IMR-90 (cell line): ENCODE results near the gene CPNE1. TPM values are rescaled to one million over a fixed set of nuclear protein-coding genes. Genes with fewer than 3 reads are reported as not detected.

ENCODE experiments used
- ATAC-seq: fragments of 200-7000 bp; cut with Tn5 transposase; 2 replicates; pipeline ENCODE4 v1.9.1; 2020; ENCODE audit warnings: low read depth, mild to moderate bottlenecking, moderate library complexity
- BruUV-seq: library from RNA; stranded (reverse); fragments of 400-500 nt; replicated peaks from 2 replicates; lab custom pipeline; 2021; lab: Mats Ljungman, UMichigan
- CTCF ChIA-PET: fragments of 300-600 bp; formaldehyde crosslinking; extraction: SDS; loops from one replicate; lab custom pipeline; 2021; ENCODE audit warnings: antibody characterized with exemption; lab: Yijun Ruan, JAX
- POLR2A ChIA-PET: fragments of 300-600 bp; sonication (Branson Sonifier 250); formaldehyde crosslinking; loops from one replicate; lab custom pipeline; 2022; ENCODE audit warnings: antibody characterized with exemption; ENCODE audit not compliant: unreplicated experiment; lab: Charles Lee
- DNase-seq: peaks from one replicate; pipeline ENCODE4 v3.0.0; 2013
- H2AFZ ChIP-seq: replicated peaks from 2 replicates; pipeline ENCODE3; 2013; ENCODE audit warnings: low read length, mild to moderate bottlenecking; ENCODE audit not compliant: poor library complexity
- H2AK5ac ChIP-seq: 2 replicates; pipeline ENCODE4 v1.6.1; 2013; ENCODE audit warnings: low read depth, low read length, inconsistent platforms
- H2AK9ac ChIP-seq: replicated peaks from 2 replicates; pipeline ENCODE3; 2013; ENCODE audit warnings: mild to moderate bottlenecking, low read depth, low read length, moderate library complexity; ENCODE audit not compliant: poor library complexity
- H2BK120ac ChIP-seq: 2 replicates; pipeline ENCODE4 v1.6.1; 2013; ENCODE audit warnings: low read depth, low read length, inconsistent platforms
- H2BK15ac ChIP-seq: 3 replicates; pipeline ENCODE4 v1.6.1; 2013; ENCODE audit warnings: low read depth, low read length, inconsistent platforms
- H2BK20ac ChIP-seq: 2 replicates; pipeline ENCODE4 v1.6.1; 2013; ENCODE audit warnings: low read depth, mild to moderate bottlenecking, inconsistent platforms, low read length, moderate library complexity
- H2BK5ac ChIP-seq: 2 replicates; pipeline ENCODE4 v1.6.1; 2013; ENCODE audit warnings: mild to moderate bottlenecking, low read depth, low read length, inconsistent platforms; ENCODE audit not compliant: poor library complexity, severe bottlenecking
- H3K14ac ChIP-seq: replicated peaks from 2 replicates; pipeline ENCODE4 v1.6.1; 2013; ENCODE audit warnings: low read depth, low read length, inconsistent platforms
- H3K18ac ChIP-seq: 2 replicates; pipeline ENCODE4 v1.6.1; 2013; ENCODE audit warnings: low read depth, low read length, control low read depth
- H3K23ac ChIP-seq: 2 replicates; pipeline ENCODE4 v1.6.1; 2013; ENCODE audit warnings: low read depth, low read length, inconsistent platforms
- H3K27ac ChIP-seq: 2 replicates; pipeline ENCODE4 v1.5.1; 2013; ENCODE audit warnings: mild to moderate bottlenecking, control low read depth, low read length; ENCODE audit not compliant: insufficient read depth
- H3K27me3 ChIP-seq: 2 replicates; pipeline ENCODE4 v1.6.1; 2013; ENCODE audit warnings: low read length; ENCODE audit not compliant: control insufficient read depth, insufficient read depth
- H3K36me3 ChIP-seq: 2 replicates; pipeline ENCODE4 v1.6.1; 2013; ENCODE audit warnings: low read length, mixed read lengths; ENCODE audit not compliant: control insufficient read depth, insufficient read depth
- H3K4ac ChIP-seq: 2 replicates; pipeline ENCODE4 v1.6.1; 2013; ENCODE audit warnings: low read depth, low read length, inconsistent platforms
- H3K4me1 ChIP-seq: 2 replicates; pipeline ENCODE4 v1.6.1; 2013; ENCODE audit warnings: low read length, mixed read lengths; ENCODE audit not compliant: control insufficient read depth, insufficient read depth
- H3K4me2 ChIP-seq: 2 replicates; pipeline ENCODE4 v1.6.1; 2013; ENCODE audit warnings: low read depth, mild to moderate bottlenecking, control low read depth, low read length, moderate library complexity
- H3K4me3 ChIP-seq: 2 replicates; pipeline ENCODE4 v1.5.1; 2013; ENCODE audit warnings: low read depth, mild to moderate bottlenecking, control low read depth, low read length, moderate library complexity; ENCODE audit not compliant: insufficient read depth
- H3K56ac ChIP-seq: 2 replicates; pipeline ENCODE4 v1.6.1; 2013; ENCODE audit warnings: low read length, inconsistent platforms; ENCODE audit not compliant: insufficient read depth; ENCODE audit errors: extremely low read depth
- H3K79me1 ChIP-seq, 2 experiments: 2 replicates each; pipeline ENCODE4 v1.6.1; 2013; ENCODE audit warnings: low read length in 2 of 2, inconsistent platforms in 1 of 2, low read depth in 1 of 2
- H3K9ac ChIP-seq: 2 replicates; pipeline ENCODE4 v1.6.1; 2013; ENCODE audit warnings: low read depth, low read length, control low read depth
- H3K9me1 ChIP-seq: 2 replicates; pipeline ENCODE4 v1.6.1; 2013; ENCODE audit warnings: low read length, inconsistent platforms; ENCODE audit not compliant: insufficient read depth
- H3K9me3 ChIP-seq: 2 replicates; pipeline ENCODE4 v1.6.1; 2013; ENCODE audit warnings: low read length; ENCODE audit not compliant: control insufficient read depth, insufficient read depth
- H4K20me1 ChIP-seq: 2 replicates; pipeline ENCODE4 v1.6.1; 2013; ENCODE audit warnings: low read length, inconsistent platforms; ENCODE audit not compliant: insufficient read depth
- H4K5ac ChIP-seq: 2 replicates; pipeline ENCODE4 v1.6.1; 2013; ENCODE audit warnings: mild to moderate bottlenecking, low read depth, low read length, control low read depth
- H4K8ac ChIP-seq, 2 experiments: 2 replicates each; pipeline ENCODE4 v1.6.1; 2013; ENCODE audit warnings: low read depth in 2 of 2, low read length in 2 of 2, control low read depth in 1 of 2, inconsistent platforms in 1 of 2
- H4K91ac ChIP-seq: 2 replicates; pipeline ENCODE4 v1.6.1; 2013; ENCODE audit warnings: low read depth, low read length, inconsistent platforms; ENCODE audit not compliant: insufficient read depth
- CHD1 ChIP-seq: IDR thresholded peaks from 2 replicates; pipeline ENCODE4 v1.6.1; 2012; ENCODE audit warnings: low read depth, low read length, improper control_type of control experiment
- CTCF ChIP-seq: conservative IDR thresholded peaks from 2 replicates; pipeline ENCODE4 v1.5.1; 2012; ENCODE audit warnings: mild to moderate bottlenecking, low read depth, low read length, improper control_type of control experiment
- MAFK ChIP-seq: IDR thresholded peaks from 2 replicates; pipeline ENCODE4 v1.6.1; 2012; ENCODE audit warnings: low read depth, low read length, improper control_type of control experiment
- MAZ ChIP-seq: IDR thresholded peaks from 2 replicates; pipeline ENCODE4 v1.6.1; 2012; ENCODE audit warnings: low read depth, mild to moderate bottlenecking, low read length, improper control_type of control experiment, moderate library complexity, borderline replicate concordance
- NFE2L2 ChIP-seq: fragments of 150-350 bp; IDR thresholded peaks from 2 replicates; pipeline ENCODE4 v1.6.1; 2016; ENCODE audit warnings: low read depth, mild to moderate bottlenecking, low read length
- WGBS, 2 experiments: methylation state at CpG; one replicate each; pipeline versions ENCODE4 v1.1.5 to v1.1.7; 2013; ENCODE audit warnings: missing lambda C conversion rate in 2 of 2; ENCODE audit not compliant: insufficient read length in 1 of 2; ENCODE audit errors: extremely low coverage in 2 of 2; 5-methylcytosine and 5-hydroxymethylcytosine counted together
- dilution Hi-C: fragments of 300-500 bp; cut with HindIII; formaldehyde crosslinking; loops from one replicate; pipeline ENCODE4 v1.14.3; 2018; ENCODE audit warnings: low sequenced_read_pairs; ENCODE audit not compliant: unreplicated experiment
- in situ Hi-C: fragments of 300-500 bp; cut with MboI; formaldehyde crosslinking; loops from 3 replicates; pipeline ENCODE4 v1.14.3; 2019; ENCODE audit warnings: low sequenced_read_pairs, inconsistent platforms, mixed read lengths
- intact Hi-C: fragments of 100-400 bp; cut with micrococcal nuclease; formaldehyde crosslinking; loops from 2 replicates; pipeline ENCODE4 v1.10.0; 2022
- polyA plus RNA-seq, 3 experiments: library from polyadenylated mRNA; depleted of rRNA; stranded (reverse); fragments of >200 nt; gene quantifications; 2 replicates each; pipeline ENCODE4 v1.2.3, GENCODE V29; 2012; ENCODE audit warnings: low replicate concordance in 1 of 3
- total RNA-seq: library from RNA; depleted of rRNA; stranded (reverse); fragments of >200 nt; gene quantifications from 2 replicates; pipeline ENCODE4 v1.2.3, GENCODE V29; 2012

The CPNE1 gene
- total and polyA plus RNA-seq, 2 of the 4 experiments (the other 2 are of a cell fraction): 163 to 165 TPM

GRCh38 chr20:35600993-35601973 lies 63.4 kb downstream of the CPNE1 start (continued):
- TF ChIP-seq CHD1 (no peak), NFE2L2 (no peak), MAZ (peak; percentile 31; the same call in 1 of the 2 replicates)

GRCh38 chr20:35600176-35600992 lies 64.3 kb downstream of the CPNE1 start:
- Histone ChIP-seq H3K79me1 (no peaks in the 10 kb centered on the region), H2AK5ac (no peak overlapping the region), H2BK5ac (no peak overlapping the region), H3K9me1 (no peaks in the 10 kb centered on the region), H3K4ac (no peak overlapping the region), H3K36me3 (no peaks in the 10 kb centered on the region), H4K91ac (no peak overlapping the region), H3K18ac (no peak overlapping the region), H3K23ac (no peak overlapping the region), H4K8ac (no peak overlapping the region), H2AFZ (peak overlapping the region; percentile 88), H4K5ac (no peak overlapping the region), H3K14ac (no peak overlapping the region), H2BK15ac (no peak overlapping the region), H3K27ac (no peak overlapping the region), H2BK120ac (no peak overlapping the region), H3K9ac (no peak overlapping the region), H3K27me3 (peaks cover 55% of the 10 kb centered on the region), H2BK20ac (no peak overlapping the region), H3K4me2 (peak overlapping the region; percentile 84; the same call in 1 of the 2 replicates), H3K56ac (no peak overlapping the region), H3K4me1 (peaks cover 3% of the 10 kb centered on the region), H3K9me3 (no peaks in the 10 kb centered on the region), H2AK9ac (no peak overlapping the region), H4K20me1 (no peaks in the 10 kb centered on the region; the same call in 1 of the 2 replicates), H3K4me3 (peak overlapping the region; percentile 33)
- in situ Hi-C loops: no loop called here
- no CpG with 5 or more reads among the region's 34 CpGs for WGBS, 2 experiments
- dilution Hi-C loops: no loop called here
- ChIA-PET POLR2A (no interaction called here), CTCF (interaction anchor here (1.7 kb wide), 1 partner anchor 15 kb away, joined by 4 read pairs; the partner anchor contains the start of gene SPAG4)
- ATAC-seq: no peak
- intact Hi-C loops: no loop called here
- DNase-seq: no peak
- TF ChIP-seq MAFK: no peak
- no peak for TF ChIP-seq CTCF
- BruUV-seq: no TSS peak
